ENCODE measurements around the gene LONP1.

DNA sequence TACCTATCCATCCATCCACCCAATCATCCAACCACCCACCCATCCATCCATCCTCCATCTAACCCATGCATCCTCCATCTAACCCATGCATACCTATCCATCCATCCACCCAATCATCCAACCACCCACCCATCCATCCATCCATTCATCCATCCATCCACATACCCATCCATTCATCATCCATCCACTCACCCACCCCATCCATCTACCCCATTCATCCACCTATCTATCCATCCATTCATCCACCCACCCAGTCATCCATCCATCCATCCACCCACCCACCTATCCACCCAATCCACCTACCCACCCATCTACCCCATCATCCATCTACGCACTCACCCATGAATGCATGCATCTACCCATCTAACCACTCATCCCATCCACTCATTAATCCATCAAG, 46.2 kb downstream of the LONP1 start:
- TF ChIP-seq EZH2 (IDR thresholded peaks at IDR 0.05; ENCODE audit: borderline replicate concordance, insufficient read depth, low read length, poor library complexity, severe bottlenecking) (no peak), RAD21 (conservative IDR thresholded peaks at IDR 0.05) (no peak), POLR2AphosphoS5 (IDR thresholded peaks at IDR 0.05) (no peak)
- TF ChIP-seq, protein P1, sequence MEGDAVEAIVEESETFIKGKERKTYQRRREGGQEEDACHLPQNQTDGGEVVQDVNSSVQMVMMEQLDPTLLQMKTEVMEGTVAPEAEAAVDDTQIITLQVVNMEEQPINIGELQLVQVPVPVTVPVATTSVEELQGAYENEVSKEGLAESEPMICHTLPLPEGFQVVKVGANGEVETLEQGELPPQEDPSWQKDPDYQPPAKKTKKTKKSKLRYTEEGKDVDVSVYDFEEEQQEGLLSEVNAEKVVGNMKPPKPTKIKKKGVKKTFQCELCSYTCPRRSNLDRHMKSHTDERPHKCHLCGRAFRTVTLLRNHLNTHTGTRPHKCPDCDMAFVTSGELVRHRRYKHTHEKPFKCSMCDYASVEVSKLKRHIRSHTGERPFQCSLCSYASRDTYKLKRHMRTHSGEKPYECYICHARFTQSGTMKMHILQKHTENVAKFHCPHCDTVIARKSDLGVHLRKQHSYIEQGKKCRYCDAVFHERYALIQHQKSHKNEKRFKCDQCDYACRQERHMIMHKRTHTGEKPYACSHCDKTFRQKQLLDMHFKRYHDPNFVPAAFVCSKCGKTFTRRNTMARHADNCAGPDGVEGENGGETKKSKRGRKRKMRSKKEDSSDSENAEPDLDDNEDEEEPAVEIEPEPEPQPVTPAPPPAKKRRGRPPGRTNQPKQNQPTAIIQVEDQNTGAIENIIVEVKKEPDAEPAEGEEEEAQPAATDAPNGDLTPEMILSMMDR (IDR thresholded peaks at IDR 0.05; ENCODE audit: poor library complexity, severe bottlenecking) = no peak
